Measurements from ENCODE around the gene CCDC177.

CCDC177 gene

DNA sequence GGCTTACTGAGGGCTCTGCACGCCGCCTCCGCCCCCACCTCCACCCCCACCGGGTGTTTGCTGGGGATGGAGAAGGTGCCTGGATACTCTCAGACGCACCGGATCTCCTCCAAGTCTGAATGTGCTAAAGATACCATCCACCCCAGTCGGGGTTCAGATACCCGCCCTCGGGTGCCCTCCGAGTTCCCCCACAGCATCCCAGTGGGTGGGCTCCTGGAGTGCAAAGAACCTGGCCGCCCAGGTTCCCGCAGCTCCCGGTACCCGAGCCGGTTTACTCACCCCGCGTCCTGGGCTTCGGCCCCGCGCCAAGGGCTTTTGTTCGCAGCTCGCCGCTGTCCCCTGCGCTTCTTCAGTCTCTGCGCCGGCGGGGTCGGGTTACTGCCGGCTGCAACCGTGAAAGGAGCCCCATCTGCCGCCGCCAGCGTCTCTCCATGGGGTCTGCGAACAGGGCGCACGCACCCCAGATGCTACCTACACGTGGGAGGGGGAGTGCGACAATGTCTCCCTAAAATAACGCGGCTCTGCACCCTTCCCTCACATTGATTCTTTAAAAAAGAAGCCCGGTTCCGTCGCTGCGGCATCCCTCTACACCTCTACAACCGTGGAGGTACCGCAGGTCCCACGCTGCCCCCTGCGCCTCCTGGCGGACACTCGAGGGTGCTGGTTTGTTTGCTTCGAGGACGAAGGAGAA is at the start of gene CCDC177:
CCDC177 (minus strand) TSS at position 609 of the 691 bp plus-strand sequence. CDS start 1,249 bp downstream, outside the sequence.
- DNase-seq (ENCODE audit: low read depth, low spot score), result no peak

- no peak for DNase-seq (ENCODE audit: low read depth, low spot score)
These were observed 49.5 kb upstream of the CCDC177 start for GRCh38 chr14:69624136-69624535.

- DNase-seq (ENCODE audit: low read depth, low spot score), result no peak
These were observed 46.3 kb upstream of the CCDC177 start for GRCh38 chr14:69620981-69621380.

- DNase-seq (ENCODE audit: low read depth, low spot score), result no peak
These were observed 45.5 kb upstream of the CCDC177 start for GRCh38 chr14:69620211-69620611.

- no peak for DNase-seq (ENCODE audit: low read depth, low spot score)
These were observed 44.3 kb upstream of the CCDC177 start for GRCh38 chr14:69619012-69619411.

DNA sequence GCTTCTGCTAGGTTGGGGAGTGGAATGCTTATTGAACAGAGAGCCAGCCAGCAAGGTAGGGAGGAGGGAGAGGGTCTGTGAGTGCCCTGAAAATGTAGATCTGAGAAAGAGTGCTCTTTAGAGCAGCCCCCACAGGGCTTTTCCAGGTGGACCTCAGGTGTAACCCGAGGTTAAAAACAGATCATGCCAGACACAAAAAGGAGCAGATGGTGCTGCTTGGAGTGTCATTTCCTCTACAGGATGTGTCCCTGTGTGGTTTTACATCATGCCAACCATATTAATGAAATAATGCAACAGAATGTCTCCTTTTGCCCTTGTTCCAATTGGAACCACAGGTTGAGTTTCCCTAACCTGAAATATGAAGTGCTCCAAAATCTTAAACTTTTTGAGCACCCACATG is 43.1 kb upstream of the CCDC177 start:
- DNase-seq (ENCODE audit: low read depth, low spot score), result no peak

- DNase-seq (ENCODE audit: low read depth, low spot score), result no peak
These were observed 41.7 kb upstream of the CCDC177 start for GRCh38 chr14:69616408-69616773.

DNA sequence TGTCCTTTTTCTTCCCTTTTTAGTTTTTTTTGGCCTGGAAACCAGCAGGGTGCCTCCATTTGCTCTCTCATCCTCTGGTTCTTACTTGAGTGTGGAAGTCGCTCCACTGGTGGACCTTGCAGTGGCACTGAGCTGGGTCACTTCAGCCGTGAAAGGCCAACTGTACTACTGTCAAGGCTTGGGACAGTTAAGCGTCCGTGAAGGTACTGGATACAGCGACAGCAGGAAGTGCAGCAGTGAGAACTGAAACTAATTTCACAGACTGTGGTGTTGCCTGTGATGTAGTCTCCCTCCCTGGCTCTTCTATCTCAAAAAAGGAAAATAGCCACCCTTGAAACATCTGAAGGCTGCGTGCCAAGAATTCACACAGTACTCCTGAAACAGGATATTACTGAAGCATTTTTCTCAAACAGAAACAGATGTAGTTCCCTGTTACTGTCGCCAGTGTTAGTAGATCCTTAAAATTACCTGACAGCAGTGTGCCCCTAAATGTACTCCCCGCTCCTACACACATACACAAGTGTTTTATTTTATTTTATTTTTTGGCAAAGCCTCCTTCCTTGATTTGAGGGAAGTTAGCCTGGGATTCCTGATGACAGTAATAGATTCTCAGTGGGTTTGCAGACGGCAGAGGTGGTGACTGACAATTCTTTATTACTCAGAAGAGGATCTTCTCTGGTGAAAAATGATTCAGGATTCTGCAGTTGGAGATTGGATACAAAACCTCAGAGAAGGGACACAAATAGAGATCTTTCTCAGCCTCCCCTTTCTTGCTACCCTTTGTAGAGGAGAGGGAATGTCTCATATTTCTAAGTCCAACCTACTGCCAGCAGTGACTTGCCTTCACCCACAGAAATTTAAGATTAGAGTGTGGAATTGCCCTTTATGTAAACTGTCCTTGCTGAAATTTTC is 41.1 kb upstream of the CCDC177 start:
- DNase-seq (ENCODE audit: low read depth, low spot score), result no peak

DNA sequence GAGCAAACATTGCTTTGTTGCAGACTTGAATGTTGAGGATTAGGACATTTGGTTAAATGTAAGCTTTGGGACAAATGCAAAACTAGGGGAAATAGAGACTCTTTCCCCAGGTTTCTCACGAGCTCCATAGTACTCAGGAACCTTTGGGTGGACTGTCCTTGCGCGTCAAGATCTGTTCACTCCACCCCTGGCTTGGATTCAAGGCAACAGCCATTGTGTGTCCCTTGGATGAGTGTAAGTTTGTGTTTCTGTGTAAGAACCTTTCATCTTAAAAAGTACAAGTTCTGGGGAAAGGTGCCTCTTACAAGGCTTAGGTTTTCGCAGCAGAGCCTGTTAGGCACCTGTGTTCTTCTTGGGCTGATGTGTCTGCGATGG is 40.4 kb upstream of the CCDC177 start:
- DNase-seq (ENCODE audit: low read depth, low spot score), result no peak

DNA sequence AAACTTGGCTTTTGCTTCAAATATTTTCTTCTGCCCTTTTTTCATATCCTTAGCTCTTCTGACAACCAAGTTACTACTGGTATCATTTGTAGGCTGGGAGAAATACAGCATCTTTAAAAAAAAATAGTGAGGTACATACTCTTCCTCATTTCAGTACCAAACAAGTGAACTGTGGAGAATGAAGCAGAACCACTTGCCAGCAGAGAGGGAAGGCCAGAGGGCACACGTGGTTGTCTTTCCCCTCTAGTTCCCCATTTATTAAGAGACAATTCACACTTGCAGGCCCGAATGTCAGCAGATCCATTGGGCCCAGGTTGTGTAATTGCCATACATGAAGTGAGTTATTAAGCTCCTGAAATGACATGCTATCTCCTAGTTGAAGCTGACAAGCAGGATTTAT is 39.9 kb upstream of the CCDC177 start:
- DNase-seq (ENCODE audit: low read depth, low spot score), result no peak

GRCh38 chr14:69613312-69614073 is 38.8 kb upstream of the CCDC177 start:
- DNase-seq (ENCODE audit: low read depth, low spot score), result no peak

DNA sequence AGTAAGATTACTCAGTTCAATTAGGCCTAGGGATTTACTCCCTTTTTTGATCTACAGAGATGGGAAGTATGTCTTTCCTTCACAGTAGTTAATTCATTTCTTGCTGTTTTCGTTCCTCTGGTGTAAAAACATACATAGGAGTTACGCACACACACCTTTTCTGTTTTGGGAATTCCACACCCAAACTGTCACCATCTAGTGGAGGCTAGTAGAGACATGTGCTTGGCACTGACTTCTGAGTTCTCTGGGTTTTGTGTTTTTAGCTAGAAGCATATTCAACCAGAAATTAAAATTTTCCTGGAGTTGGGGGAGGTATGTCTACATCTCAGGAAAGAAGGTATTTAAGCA is 38.1 kb upstream of the CCDC177 start:
- no peak for DNase-seq (ENCODE audit: low read depth, low spot score)

DNA sequence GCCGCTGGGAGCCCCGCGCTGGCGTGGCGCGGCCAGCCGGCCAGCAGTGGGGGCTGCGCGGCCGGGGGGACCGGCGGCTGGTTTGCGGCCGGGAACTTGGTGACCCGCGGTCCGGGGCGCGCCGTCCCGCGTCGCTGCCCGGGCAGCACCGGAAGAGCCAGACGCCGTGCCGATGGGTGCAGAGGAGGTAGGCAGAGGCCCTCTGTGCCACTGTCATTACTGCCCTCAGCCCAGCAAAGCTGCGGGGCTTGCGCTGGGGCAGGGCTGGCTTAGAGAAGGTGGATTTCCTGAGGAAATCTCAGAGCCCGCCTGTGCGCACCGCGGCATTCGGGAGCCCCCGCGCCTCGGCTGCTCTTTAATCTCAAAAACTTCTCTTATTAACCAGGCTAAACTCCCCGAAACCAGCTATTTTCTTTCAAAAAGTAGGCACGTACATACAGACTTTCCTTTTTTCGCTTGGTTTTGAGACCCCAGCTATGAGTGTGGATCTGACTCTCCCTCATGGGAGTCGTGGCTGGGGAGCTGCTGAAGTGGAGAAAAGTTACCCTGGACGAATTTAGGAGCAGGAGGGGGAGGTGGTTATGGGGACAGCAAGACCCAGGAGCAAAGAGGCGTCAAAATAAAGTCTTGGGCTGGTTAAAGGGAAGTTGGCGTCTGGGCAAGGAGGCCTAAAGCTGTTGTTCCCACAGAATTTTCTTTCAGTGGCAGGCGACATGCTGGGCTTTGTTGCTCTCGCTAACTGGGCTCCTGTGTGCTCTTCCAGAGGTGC is 37.5 kb upstream of the CCDC177 start:
- no peak for DNase-seq (ENCODE audit: low read depth, low spot score)

GRCh38 chr14:69611172-69612013 is 36.7 kb upstream of the CCDC177 start, which contains the start of gene SUSD6:
Gene SUSD6 (plus strand): TSS chr14:69611596. CDS start chr14:69658593, 46,997 bp downstream.
- no peak for DNase-seq (ENCODE audit: low read depth, low spot score)

GRCh38 chr14:69610874-69611171 is 36.2 kb upstream of the CCDC177 start:
- no peak for DNase-seq (ENCODE audit: low read depth, low spot score)

GRCh38 chr14:69610020-69610873 is 35.6 kb upstream of the CCDC177 start:
- DNase-seq (ENCODE audit: low read depth, low spot score), result no peak

DNA sequence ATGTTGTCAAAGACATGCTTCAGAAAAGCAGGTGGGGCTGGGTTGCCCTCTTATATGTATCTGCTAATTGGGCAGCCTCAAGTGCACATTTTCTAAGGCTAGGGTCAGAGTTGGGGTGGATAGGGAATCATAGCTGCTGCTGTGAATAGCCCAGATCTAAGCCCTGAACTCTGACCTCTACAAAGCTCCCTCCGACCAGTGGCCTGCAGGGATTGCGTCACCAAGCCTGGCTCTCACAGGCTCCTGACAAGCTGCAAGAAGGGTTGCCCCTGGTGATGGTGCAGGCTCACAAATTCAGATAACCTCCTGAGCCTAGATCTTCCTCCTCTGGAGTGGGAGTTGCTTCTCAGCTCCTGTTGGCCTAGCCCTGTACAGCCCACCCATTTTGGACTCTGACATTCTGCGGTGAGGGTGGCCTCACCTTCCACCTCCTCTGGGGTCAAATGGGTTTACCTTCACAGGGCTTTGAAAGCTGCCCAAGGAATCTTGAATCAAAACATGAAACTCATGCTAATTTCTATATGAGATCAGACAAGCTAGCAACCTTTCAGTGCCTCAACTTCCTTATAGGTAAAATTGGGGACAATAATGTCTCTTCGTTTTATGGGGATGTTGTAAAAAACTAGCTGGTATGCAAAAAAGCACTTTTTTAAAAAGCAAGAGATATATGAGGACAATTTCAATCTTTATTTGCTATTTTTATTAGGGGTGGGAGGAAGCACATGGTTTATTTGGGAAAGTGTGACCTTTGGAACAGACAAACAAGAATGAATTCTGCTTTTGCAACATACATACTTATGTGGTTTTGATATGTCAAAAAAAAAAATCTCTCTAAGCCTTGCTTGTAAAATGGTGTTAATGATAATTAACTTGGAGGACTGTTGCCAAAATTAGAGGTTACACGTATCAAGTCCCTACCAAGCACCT is 31.9 kb upstream of the CCDC177 start:
- DNase-seq (ENCODE audit: low read depth, low spot score), result no peak

- no peak for DNase-seq (ENCODE audit: low read depth, low spot score)
These were observed 31.1 kb upstream of the CCDC177 start for GRCh38 chr14:69605738-69606137.

All from iPS DF 19.7 (cell line).